Activated CD4-positive, alpha-beta T cell treated with anti-CD3 and anti-CD28 coated beads, Interleukin-2, amount 10 ng/mL, durations not matched to agents 7 days and 5 days (primary cell): ENCODE measurements around the gene CFAP107. TPM values are rescaled to one million over a fixed set of nuclear protein-coding genes. Genes with fewer than 3 reads are reported as not detected.
"Not testable (repeated sequence)": the region's sequence is repeated elsewhere in the genome, so short reads cannot be mapped to it uniquely, and the experiment has no call there.

Source experiments
- CTCF ChIA-PET: fragments of 350-600 bp; sonication (Branson Sonifier 250); formaldehyde crosslinking; loops from one replicate; lab custom pipeline; 2021; ENCODE audit warnings: antibody characterized with exemption; lab: Charles Lee
- POLR2A ChIA-PET: fragments of 350-600 bp; sonication (Branson Sonifier 250); formaldehyde crosslinking; loops from one replicate; lab custom pipeline; 2021; ENCODE audit warnings: antibody characterized with exemption; lab: Charles Lee
- DNase-seq: peaks from one replicate; pipeline ENCODE4 v3.0.0-alpha.2; 2020
- H3K27ac Mint-ChIP-seq: one replicate; pipeline ENCODE4 v1.8.0; 2021; ENCODE audit warnings: mild to moderate bottlenecking, moderate library complexity, mixed read lengths
- H3K27me3 Mint-ChIP-seq: one replicate; pipeline ENCODE4 v1.8.0; 2021; ENCODE audit warnings: mixed read lengths
- H3K36me3 Mint-ChIP-seq: one replicate; pipeline ENCODE4 v1.8.0; 2021; ENCODE audit warnings: low read depth, mixed read lengths
- H3K4me1 Mint-ChIP-seq: one replicate; pipeline ENCODE4 v1.8.0; 2021; ENCODE audit warnings: mixed read lengths
- H3K4me3 Mint-ChIP-seq: one replicate; pipeline ENCODE4 v1.8.0; 2021; ENCODE audit warnings: mild to moderate bottlenecking, moderate library complexity, mixed read lengths
- H3K9me3 Mint-ChIP-seq: one replicate; pipeline ENCODE4 v1.8.0; 2021; ENCODE audit warnings: mixed read lengths
- total RNA-seq, 2 experiments: library from RNA; stranded (reverse); gene quantifications; one replicate each; pipeline ENCODE4 v1.2.3, GENCODE V29; 2021

The CFAP107 gene
- total RNA-seq, 2 experiments from 2014 or later: not detected

DNA sequence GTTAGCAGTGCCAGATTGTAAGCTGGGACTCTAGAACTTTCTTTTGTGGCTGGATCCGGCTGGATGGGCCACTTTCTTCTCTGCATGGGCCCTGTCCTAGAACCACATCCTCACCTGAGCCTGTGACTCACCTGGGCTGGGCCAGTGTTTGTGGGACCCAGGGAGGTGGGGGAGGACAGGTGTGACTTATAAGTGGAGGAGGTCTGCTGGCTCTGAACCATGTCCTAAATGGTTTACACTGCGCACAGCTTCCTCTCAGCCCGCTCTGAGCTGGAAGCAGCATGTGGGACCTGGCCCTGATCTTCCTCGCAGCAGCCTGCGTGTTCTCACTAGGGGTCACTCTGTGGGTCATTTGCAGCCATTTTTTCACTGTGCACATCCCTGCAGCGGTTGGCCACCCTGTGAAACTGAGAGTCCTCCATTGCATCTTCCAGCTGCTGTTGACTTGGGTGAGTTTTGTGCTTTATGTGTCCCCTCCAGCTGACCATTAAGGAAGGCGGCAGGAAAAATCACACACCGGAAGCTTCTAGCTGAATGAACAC is 30.0 kb upstream of the CFAP107 start, which contains the start of gene AADACL3:
Gene AADACL3 (plus strand): TSS at position 215 of the 542 bp plus-strand sequence. CDS start 67 bp downstream, at position 282.
- POLR2A ChIA-PET: no interaction called here
- DNase-seq: no peak
- H3K27ac Mint-ChIP-seq: no peak within 1 kb of the TSS
- H3K36me3 Mint-ChIP-seq: no peaks in the 10 kb centered on the region
- H3K4me1 Mint-ChIP-seq: no peaks in the 10 kb centered on the region
- H3K9me3 Mint-ChIP-seq: no peaks in the 10 kb centered on the region
- no peak within 1 kb of the TSS for H3K4me3 Mint-ChIP-seq
- peaks cover 10% of the 10 kb centered on the region for H3K27me3 Mint-ChIP-seq
- CTCF ChIA-PET: no interaction called here

DNA sequence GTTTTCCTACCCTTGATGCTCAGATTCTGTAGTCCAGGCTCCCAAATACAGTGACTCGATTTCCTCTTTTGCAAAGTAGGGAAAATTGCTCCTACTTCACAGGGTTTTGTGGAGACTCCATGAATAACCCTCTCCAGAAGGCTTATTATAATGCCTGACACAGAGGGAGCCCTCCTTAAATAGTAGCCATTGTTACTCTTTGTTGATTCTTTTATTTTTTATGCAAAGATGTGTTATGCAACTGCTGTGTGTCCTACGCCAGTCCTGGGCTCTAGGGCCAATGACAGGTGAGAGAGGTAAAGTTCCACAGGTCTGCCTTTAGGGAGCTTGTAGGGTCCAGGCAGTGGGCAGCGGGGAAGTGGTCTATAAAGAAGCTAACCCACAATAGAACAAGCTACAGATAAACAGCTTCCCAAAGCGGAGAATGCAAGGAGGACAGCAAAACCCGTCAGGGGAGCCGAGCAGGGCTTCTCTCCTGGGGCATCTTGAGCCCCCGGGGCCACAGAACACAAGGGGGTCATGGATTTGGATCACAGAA is 28.6 kb upstream of the CFAP107 start:
- Mint-ChIP-seq H3K27ac (no peak overlapping the region), H3K4me1 (no peaks in the 10 kb centered on the region), H3K27me3 (peaks cover 4% of the 10 kb centered on the region), H3K4me3 (no peak overlapping the region), H3K36me3 (no peaks in the 10 kb centered on the region), H3K9me3 (no peaks in the 10 kb centered on the region)
- POLR2A ChIA-PET: no interaction called here
- no peak for DNase-seq
- CTCF ChIA-PET: no interaction called here

DNA sequence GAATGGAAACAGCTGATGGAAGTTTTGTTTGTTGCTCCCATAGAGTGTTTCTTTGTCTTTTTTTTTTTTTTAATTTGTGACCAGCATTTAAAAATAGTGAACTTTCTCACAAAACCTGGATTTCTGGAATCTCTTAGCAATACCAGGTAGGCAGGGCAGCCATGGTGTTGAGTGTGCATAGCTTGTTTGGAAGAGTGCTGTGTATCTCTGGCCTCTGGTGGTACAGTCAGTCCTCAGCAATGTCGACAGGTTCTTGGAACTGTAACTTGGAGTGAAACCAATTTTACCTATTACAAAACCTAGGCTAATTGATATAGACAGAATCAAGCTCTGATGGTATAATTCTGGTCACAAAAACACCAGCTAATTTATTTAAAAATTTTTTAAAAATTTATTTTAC is 23.4 kb upstream of the CFAP107 start:
- POLR2A ChIA-PET: no interaction called here
- no peaks in the 10 kb centered on the region for H3K27me3 Mint-ChIP-seq
- no peaks in the 10 kb centered on the region for H3K4me1 Mint-ChIP-seq
- H3K36me3 Mint-ChIP-seq: no peaks in the 10 kb centered on the region
- no peaks in the 10 kb centered on the region for H3K9me3 Mint-ChIP-seq
- H3K4me3 Mint-ChIP-seq: no peak overlapping the region
- CTCF ChIA-PET: no interaction called here
- no peak for DNase-seq
- no peak overlapping the region for H3K27ac Mint-ChIP-seq

DNA sequence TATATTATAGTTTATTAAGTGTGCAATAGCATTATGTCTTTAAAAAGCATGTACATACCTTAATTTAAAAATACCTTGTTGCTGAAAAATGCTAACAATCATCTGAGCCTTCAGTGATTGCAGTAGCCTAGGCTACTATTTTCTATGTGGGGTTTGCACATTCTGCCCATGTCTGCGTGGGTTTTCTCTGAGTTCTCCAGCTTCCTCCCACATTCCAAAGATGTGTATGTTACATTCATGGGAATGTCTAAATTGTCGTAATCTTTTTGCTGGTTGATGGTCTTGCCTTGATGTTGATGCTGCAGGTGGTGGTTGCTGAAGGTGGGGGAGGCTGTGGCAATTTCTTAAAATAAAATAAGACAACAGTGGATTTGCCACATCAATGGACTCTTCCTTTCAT is 17.6 kb upstream of the CFAP107 start:
- no peak overlapping the region for H3K4me3 Mint-ChIP-seq
- ChIA-PET POLR2A (no interaction called here), CTCF (no interaction called here)
- H3K4me1 Mint-ChIP-seq: no peaks in the 10 kb centered on the region
- H3K9me3 Mint-ChIP-seq: peaks cover 4% of the 10 kb centered on the region
- H3K36me3 Mint-ChIP-seq: no peaks in the 10 kb centered on the region
- H3K27ac Mint-ChIP-seq: no peak overlapping the region
- no peak for DNase-seq
- H3K27me3 Mint-ChIP-seq: peaks cover 34% of the 10 kb centered on the region

DNA sequence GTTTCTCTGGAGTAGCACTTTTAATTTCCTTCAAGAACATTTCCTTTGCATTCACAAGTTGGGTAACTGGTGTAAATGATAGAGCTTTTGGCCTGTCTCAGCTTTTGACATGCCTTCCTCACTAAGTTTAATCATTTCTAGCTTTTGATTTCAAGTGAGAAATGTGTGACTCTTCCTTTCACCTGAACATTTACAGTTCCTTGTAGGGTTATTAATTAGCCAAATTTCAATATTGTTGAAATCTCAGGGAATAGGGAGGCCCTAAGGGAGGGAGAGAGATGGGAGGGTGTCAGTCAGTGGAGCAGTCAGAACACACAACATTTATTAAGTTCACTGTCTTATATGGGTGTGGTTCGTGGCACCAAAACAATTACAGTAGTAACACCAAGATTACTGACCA is 15.8 kb upstream of the CFAP107 start:
- Mint-ChIP-seq H3K36me3 (no peaks in the 10 kb centered on the region), H3K4me3 (no peak overlapping the region), H3K9me3 (peaks cover 4% of the 10 kb centered on the region), H3K27me3 (peaks cover 50% of the 10 kb centered on the region), H3K27ac (no peak overlapping the region), H3K4me1 (no peaks in the 10 kb centered on the region)
- CTCF ChIA-PET: no interaction called here
- no peak for DNase-seq
- POLR2A ChIA-PET: no interaction called here

DNA sequence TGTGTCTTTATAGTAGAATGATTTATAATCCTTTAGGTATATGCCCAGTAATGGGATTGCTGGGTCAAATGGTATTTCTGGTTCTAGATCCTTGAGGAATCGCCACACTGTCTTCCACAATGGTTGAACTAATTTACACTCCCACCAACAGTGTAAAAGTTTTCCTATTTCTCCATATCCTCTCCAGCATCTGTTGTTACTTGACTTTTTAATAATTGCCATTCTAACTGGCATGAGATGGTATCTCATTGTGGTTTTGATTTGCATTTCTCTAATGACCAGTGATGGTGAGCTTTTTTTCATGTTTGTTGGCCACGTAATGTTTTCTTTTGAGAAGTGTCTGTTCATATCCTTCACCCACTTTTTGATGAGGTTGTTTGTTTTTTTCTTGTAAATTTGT is 14.9 kb upstream of the CFAP107 start:
- not testable (repeated sequence) for H3K4me1 Mint-ChIP-seq
- peaks cover 56% of the 10 kb centered on the region for H3K27me3 Mint-ChIP-seq

DNA sequence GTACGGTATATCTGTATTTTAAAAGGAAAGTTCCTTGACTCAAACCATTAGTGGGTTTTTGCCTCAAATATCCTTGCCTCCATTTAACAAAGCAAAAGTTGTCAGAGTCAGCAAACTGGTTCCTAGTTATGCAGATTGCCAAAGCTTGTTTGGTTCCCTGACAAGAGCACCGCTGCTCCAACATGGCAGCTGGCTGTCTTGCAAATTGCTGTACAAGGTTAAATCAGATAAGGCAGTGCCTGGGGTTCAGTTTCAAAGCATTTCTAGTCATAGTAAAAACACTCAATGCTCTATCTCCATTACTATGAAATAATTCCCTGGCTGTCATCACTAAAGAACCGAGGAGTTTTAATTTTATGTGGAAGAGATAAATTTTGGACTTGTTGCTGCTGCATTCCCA is 11.3 kb upstream of the CFAP107 start:
- peaks cover 65% of the 10 kb centered on the region for H3K27me3 Mint-ChIP-seq
- no peak overlapping the region for H3K4me3 Mint-ChIP-seq
- no peaks in the 10 kb centered on the region for H3K9me3 Mint-ChIP-seq
- no peak overlapping the region for H3K27ac Mint-ChIP-seq
- H3K4me1 Mint-ChIP-seq: no peaks in the 10 kb centered on the region
- no peak for DNase-seq
- no peaks in the 10 kb centered on the region for H3K36me3 Mint-ChIP-seq
- POLR2A ChIA-PET: no interaction called here
- CTCF ChIA-PET: no interaction called here

More for the DNA sequence above, 14.9 kb upstream of the CFAP107 start:
- DNase-seq, H3K9me3 Mint-ChIP-seq, POLR2A ChIA-PET, CTCF ChIA-PET, H3K36me3 Mint-ChIP-seq, H3K4me3 Mint-ChIP-seq, H3K27ac Mint-ChIP-seq: not testable (repeated sequence)

DNA sequence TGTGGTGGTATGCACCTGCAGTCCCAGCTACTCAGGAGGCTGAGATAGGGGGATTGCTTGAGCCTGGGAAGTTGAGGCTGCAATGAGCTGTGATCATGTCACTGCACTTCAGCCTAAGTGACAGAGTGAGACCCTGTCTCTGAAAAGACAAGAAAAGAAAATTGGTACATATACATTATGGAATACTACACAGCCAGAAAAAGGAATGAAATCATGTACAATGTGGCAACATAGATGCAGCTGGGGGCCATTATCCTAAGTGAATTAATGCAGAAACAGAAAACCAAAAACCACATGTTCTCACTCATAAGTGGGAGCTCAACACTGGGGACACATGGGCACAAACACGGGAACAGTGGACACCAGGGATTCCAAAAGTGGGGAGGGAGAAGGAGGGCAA is 7.1 kb upstream of the CFAP107 start:
- Mint-ChIP-seq H3K36me3 (no peaks in the 10 kb centered on the region), H3K4me3 (no peak overlapping the region), H3K27me3 (peaks cover 40% of the 10 kb centered on the region), H3K4me1 (no peaks in the 10 kb centered on the region), H3K9me3 (no peaks in the 10 kb centered on the region), H3K27ac (no peak overlapping the region)
- POLR2A ChIA-PET: no interaction called here
- DNase-seq: no peak
- CTCF ChIA-PET: no interaction called here

DNA sequence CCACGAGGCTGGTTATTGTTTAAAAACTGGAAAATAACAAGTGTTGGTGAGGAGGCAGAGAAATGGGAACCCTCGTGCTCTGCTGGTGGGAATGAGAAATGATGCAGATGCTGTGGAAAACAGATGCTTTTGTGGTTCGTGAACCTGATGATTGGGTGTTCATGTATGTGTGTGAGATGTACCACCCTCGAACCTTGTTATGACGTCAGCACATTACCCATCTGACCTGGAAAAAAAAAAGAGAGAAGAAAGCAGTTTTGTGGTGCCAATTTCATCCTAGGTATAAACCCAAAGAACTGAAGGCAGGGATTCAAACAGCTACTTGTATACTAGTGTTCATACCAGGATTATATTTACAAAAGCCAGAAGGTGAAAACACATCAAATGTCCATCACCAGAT is 6.4 kb upstream of the CFAP107 start:
- Mint-ChIP-seq H3K27me3 (peaks cover 37% of the 10 kb centered on the region), H3K4me1 (no peaks in the 10 kb centered on the region), H3K4me3 (no peak overlapping the region), H3K36me3 (no peaks in the 10 kb centered on the region), H3K27ac (no peak overlapping the region), H3K9me3 (no peaks in the 10 kb centered on the region)
- ChIA-PET POLR2A (no interaction called here), CTCF (interaction anchor here (1.0 kb wide), 1 partner anchor 10 kb away, joined by 3 read pairs; no protein-coding TSS in a partner anchor)
- DNase-seq: no peak

DNA sequence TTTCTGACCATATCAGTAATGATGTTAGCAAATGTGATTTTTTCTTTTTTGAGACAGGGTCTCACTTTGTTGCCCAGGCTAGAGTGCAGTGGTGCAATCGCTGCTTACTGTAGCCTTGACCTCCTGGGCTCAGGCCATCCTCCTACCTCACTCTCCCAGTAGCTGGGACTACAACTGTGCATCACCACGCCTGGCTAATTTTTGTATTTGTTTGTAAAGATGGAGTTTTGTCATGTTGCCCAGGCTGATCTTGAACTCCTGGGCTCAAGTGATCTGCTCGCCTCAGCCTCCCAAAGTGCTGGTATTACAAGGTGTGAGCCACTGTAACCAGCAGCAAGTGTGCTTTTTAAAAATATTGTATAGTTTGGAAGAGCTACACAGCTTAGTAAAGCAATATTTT is 4.1 kb upstream of the CFAP107 start:
- Mint-ChIP-seq H3K9me3 (no peaks in the 10 kb centered on the region), H3K4me1 (peaks cover 11% of the 10 kb centered on the region), H3K4me3 (no peak overlapping the region), H3K27me3 (peaks cover 27% of the 10 kb centered on the region), H3K27ac (no peak overlapping the region), H3K36me3 (no peaks in the 10 kb centered on the region)
- CTCF ChIA-PET: no interaction called here
- no peak for DNase-seq
- POLR2A ChIA-PET: no interaction called here

DNA sequence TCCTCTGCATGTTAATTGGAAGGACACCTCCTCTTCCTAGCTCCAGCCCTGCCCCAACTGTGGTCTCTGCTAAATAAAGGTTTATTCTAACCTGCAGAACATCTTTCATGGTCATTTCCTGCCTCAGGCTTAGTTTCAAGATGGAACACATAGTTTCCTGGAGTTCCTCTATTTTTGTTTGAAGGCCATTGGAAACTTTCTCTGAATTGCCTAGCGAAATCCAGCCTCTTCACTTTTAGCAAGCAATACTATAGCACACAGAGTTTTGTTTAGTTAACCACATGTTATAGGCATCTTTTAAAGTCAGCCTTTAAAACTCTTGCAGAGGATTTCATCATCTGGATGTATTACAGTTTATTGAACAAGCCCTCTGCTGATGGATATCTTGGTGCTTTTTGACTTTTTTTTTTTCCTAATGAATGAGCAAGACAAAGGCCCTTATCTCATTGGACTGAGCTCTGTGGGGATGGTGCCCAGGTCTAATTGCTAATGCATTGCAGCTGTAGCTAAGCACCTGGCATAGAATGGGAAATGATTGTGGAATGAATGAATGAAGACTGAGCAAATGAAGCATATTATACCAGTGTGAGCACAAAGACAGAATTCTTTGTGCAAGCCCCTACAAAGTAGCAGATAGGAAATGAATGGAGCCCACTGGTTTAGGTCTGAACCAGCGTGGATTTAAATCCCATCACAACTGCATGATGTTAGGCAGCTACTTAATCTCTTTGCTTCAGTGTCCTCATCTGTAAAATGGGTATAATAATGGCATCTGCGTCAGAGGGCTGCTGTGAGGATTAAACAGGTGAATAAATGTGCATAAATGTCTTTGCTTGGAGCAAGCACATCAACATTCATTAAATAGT is 641 bp upstream of the CFAP107 start:
- Mint-ChIP-seq H3K27me3 (peaks cover 22% of the 10 kb centered on the region), H3K9me3 (peaks cover 18% of the 10 kb centered on the region), H3K4me1 (peaks cover 11% of the 10 kb centered on the region), H3K36me3 (no peaks in the 10 kb centered on the region), H3K4me3 (no peak overlapping the region), H3K27ac (no peak overlapping the region)
- POLR2A ChIA-PET: no interaction called here
- CTCF ChIA-PET: no interaction called here
- DNase-seq: no peak

DNA sequence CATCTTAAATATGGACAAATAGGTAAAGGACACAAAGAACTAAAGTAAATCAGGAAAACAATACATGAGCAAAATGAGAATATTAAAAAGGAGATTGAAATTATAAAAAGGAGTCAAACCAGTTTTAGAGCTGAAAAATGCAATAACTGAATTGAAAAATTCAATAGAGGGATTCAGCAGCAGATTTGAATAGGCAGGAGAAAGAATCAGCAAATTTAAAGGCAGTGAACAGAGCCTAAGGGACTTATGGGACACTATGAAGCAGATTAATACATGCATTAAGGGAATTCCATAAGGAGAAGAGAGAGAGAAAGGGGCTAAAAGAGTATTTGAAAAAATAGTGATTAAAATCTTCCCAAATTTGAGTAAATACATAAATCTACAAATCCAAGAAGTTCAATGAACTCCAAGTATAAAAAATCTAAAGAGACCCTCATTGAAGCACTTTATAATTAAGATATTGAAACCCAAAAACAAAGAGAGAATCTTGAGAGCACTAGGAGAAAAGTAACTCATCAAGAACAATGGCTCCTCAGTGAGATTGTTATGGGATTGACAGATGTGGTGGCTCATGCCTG is 2.9 kb downstream of the CFAP107 start:
- H3K36me3 Mint-ChIP-seq: no peaks in the 10 kb centered on the region
- ChIA-PET POLR2A (no interaction called here), CTCF (no interaction called here)
- H3K27ac Mint-ChIP-seq: no peak overlapping the region
- DNase-seq: no peak
- peaks cover 11% of the 10 kb centered on the region for H3K4me1 Mint-ChIP-seq
- peaks cover 20% of the 10 kb centered on the region for H3K9me3 Mint-ChIP-seq
- no peak overlapping the region for H3K4me3 Mint-ChIP-seq
- H3K27me3 Mint-ChIP-seq: peaks cover 35% of the 10 kb centered on the region

DNA sequence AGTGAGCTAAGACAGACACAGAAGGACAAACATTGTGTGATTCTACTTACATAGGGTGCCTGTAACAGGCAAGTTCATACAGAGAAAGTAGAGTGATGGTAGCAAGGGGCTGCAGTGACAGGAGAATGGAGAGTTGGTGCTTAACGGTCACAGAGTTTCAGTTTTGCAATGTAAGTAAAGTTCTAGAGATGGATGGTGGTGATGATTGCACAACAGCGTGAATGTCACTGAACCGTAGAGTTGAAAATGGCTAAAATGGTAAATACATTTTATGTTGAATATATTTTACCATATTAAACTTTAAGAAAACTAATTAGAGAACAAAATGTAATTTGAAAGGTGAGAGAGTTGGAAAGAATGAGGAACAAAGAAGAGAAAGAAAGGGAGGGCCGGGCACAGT is 8.7 kb downstream of the CFAP107 start:
- no peaks in the 10 kb centered on the region for H3K36me3 Mint-ChIP-seq
- CTCF ChIA-PET: no interaction called here
- H3K27me3 Mint-ChIP-seq: peaks cover 19% of the 10 kb centered on the region
- no peak overlapping the region for H3K27ac Mint-ChIP-seq
- H3K9me3 Mint-ChIP-seq: peaks cover 6% of the 10 kb centered on the region
- POLR2A ChIA-PET: no interaction called here
- H3K4me1 Mint-ChIP-seq: no peaks in the 10 kb centered on the region
- H3K4me3 Mint-ChIP-seq: no peak overlapping the region
- DNase-seq: no peak
